Nephron progenitor cell (in vitro differentiated cells): Measurements from ENCODE around the gene FAM20A.

ENCODE experiments used
- DNase-seq: peaks from one replicate; pipeline ENCODE4 v3.0.0; 2021
- H3K27ac Mint-ChIP-seq: 2 replicates; pipeline ENCODE4 v1.8.0; 2021; ENCODE audit warnings: mild to moderate bottlenecking, moderate library complexity, mixed read lengths
- H3K27me3 Mint-ChIP-seq: 2 replicates; pipeline ENCODE4 v1.8.0; 2021; ENCODE audit warnings: mild to moderate bottlenecking, low read depth, mixed read lengths; ENCODE audit not compliant: poor library complexity
- H3K36me3 Mint-ChIP-seq: 2 replicates; pipeline ENCODE4 v1.8.0; 2021; ENCODE audit warnings: low read depth, mixed read lengths
- H3K4me1 Mint-ChIP-seq: 2 replicates; pipeline ENCODE4 v1.8.0; 2021; ENCODE audit warnings: mixed read lengths
- H3K4me3 Mint-ChIP-seq: 2 replicates; pipeline ENCODE4 v1.8.0; 2021; ENCODE audit warnings: mild to moderate bottlenecking, moderate library complexity, mixed read lengths
- H3K9me3 Mint-ChIP-seq: 2 replicates; pipeline ENCODE4 v1.8.0; 2021; ENCODE audit warnings: mild to moderate bottlenecking, moderate library complexity, mixed read lengths
- TF ChIP-seq, protein P1 (sequence below): fragments of 200-600 bp; sonication (generic); IDR thresholded peaks from 2 replicates; pipeline ENCODE4 v1.5.0; 2021; ENCODE audit warnings: antibody characterized with exemption

FAM20A gene

DNA sequence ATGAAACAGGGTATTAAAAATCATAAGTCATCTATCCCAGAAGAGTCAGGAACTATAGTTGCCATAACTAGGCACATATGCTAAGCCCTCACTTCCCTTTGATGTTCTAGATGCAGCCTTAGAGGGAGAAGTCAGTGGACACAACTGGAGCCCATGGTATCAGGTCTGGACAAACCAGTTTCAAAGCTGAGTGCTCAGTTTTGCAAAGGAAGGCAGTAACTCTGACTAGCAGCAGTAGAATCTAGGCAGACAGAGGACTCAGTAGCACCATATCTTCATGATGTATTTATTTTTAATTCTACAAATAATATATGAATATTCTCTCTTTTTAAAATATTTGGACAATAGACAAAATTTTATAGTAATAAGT lies 11.7 kb upstream of the FAM20A start:
- TF ChIP-seq, protein P1, sequence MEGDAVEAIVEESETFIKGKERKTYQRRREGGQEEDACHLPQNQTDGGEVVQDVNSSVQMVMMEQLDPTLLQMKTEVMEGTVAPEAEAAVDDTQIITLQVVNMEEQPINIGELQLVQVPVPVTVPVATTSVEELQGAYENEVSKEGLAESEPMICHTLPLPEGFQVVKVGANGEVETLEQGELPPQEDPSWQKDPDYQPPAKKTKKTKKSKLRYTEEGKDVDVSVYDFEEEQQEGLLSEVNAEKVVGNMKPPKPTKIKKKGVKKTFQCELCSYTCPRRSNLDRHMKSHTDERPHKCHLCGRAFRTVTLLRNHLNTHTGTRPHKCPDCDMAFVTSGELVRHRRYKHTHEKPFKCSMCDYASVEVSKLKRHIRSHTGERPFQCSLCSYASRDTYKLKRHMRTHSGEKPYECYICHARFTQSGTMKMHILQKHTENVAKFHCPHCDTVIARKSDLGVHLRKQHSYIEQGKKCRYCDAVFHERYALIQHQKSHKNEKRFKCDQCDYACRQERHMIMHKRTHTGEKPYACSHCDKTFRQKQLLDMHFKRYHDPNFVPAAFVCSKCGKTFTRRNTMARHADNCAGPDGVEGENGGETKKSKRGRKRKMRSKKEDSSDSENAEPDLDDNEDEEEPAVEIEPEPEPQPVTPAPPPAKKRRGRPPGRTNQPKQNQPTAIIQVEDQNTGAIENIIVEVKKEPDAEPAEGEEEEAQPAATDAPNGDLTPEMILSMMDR: no peak
- no peaks in the 10 kb centered on the region for H3K27me3 Mint-ChIP-seq
- H3K27ac Mint-ChIP-seq: no peak overlapping the region
- DNase-seq: no peak
- H3K4me1 Mint-ChIP-seq: no peaks in the 10 kb centered on the region
- H3K9me3 Mint-ChIP-seq: peaks cover 33% of the 10 kb centered on the region
- no peak overlapping the region for H3K4me3 Mint-ChIP-seq
- H3K36me3 Mint-ChIP-seq: peaks cover 2% of the 10 kb centered on the region

GRCh38 chr17:68612209-68612922 lies 11.2 kb upstream of the FAM20A start:
- peaks cover 38% of the 10 kb centered on the region for H3K9me3 Mint-ChIP-seq
- H3K4me1 Mint-ChIP-seq: no peaks in the 10 kb centered on the region
- H3K36me3 Mint-ChIP-seq: peaks cover 5% of the 10 kb centered on the region
- H3K27ac Mint-ChIP-seq: no peak overlapping the region
- H3K4me3 Mint-ChIP-seq: no peak overlapping the region
- no peak for DNase-seq
- TF ChIP-seq, protein P1: no peak
- peaks cover 4% of the 10 kb centered on the region for H3K27me3 Mint-ChIP-seq

- Mint-ChIP-seq H3K27me3 (peaks cover 7% of the 10 kb centered on the region), H3K36me3 (peaks cover 5% of the 10 kb centered on the region), H3K9me3 (peaks cover 44% of the 10 kb centered on the region), H3K4me1 (no peaks in the 10 kb centered on the region), H3K27ac (no peak overlapping the region), H3K4me3 (no peak overlapping the region)
- TF ChIP-seq, protein P1: no peak
- DNase-seq: no peak
These were observed 10.4 kb upstream of the FAM20A start for GRCh38 chr17:68611353-68612208.

GRCh38 chr17:68610554-68610953 lies 9.4 kb upstream of the FAM20A start:
- DNase-seq: no peak
- peaks cover 9% of the 10 kb centered on the region for H3K27me3 Mint-ChIP-seq
- peaks cover 5% of the 10 kb centered on the region for H3K36me3 Mint-ChIP-seq
- H3K27ac Mint-ChIP-seq: no peak overlapping the region
- H3K9me3 Mint-ChIP-seq: peaks cover 44% of the 10 kb centered on the region
- no peak overlapping the region for H3K4me3 Mint-ChIP-seq
- TF ChIP-seq, protein P1: no peak
- no peaks in the 10 kb centered on the region for H3K4me1 Mint-ChIP-seq

DNA sequence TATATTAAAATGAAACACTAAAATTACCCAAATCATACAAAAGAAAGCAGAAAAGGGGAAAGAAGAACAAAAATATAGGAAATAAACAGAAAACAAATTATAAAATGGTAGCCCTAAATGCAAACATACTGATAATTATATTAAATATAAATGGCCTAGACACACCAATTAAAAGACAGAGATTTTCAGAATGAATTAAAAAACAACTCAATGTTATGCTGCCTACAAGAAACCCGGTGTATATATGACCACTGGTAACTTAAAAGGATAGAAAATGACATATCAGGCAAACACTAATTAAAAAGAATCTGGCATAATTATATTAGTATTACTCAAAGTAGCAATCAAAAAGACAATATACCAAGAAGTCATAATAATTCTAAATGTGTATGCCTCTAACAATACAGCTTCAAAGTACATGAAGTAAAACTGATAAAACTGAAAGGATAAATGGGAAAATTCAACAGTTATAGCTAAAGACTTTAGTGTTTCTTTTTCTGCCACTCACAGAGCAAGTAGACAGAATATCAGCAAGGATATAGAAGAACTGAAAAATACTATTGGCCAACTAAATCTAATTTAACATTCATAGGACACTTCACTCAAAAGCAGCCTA lies 7.5 kb upstream of the FAM20A start:
- Mint-ChIP-seq H3K27ac (no peak overlapping the region), H3K36me3 (peaks cover 5% of the 10 kb centered on the region), H3K27me3 (peaks cover 22% of the 10 kb centered on the region)

More for the DNA sequence above, 7.5 kb upstream of the FAM20A start:
- TF ChIP-seq, protein P1: no peak
- H3K4me3 Mint-ChIP-seq: no peak overlapping the region
- no peaks in the 10 kb centered on the region for H3K4me1 Mint-ChIP-seq
- H3K9me3 Mint-ChIP-seq: peaks cover 44% of the 10 kb centered on the region
- DNase-seq: no peak
